Mucosa of descending colon (tissue), 3 donors: ENCODE data around the gene CNOT1. TPM values are rescaled to one million over a fixed set of nuclear protein-coding genes. Genes with fewer than 3 reads are reported as not detected.

Source experiments
- ATAC-seq: fragments of 200-7000 bp; cut with Tn5 transposase; one replicate; pipeline ENCODE4 v1.9.1; 2020; ENCODE audit warnings: mild to moderate bottlenecking, moderate library complexity
- DNase-seq, 3 donors: peaks; one replicate each; pipeline ENCODE4 v3.0.0-alpha.2; 2020
- H3K36me3 ChIP-seq: fragments of 200-600 bp; one replicate; pipeline ENCODE4 v1.8.0; 2021; ENCODE audit warnings: low read depth, mild to moderate bottlenecking
- H3K4me1 ChIP-seq: fragments of 200-600 bp; one replicate; pipeline ENCODE4 v1.8.0; 2021; ENCODE audit warnings: low read depth, mild to moderate bottlenecking
- H3K4me3 ChIP-seq: fragments of 200-600 bp; one replicate; pipeline ENCODE4 v1.8.0; 2021; ENCODE audit warnings: mild to moderate bottlenecking
- H3K9me3 ChIP-seq: fragments of 200-600 bp; one replicate; pipeline ENCODE4 v1.8.0; 2021; ENCODE audit warnings: mild to moderate bottlenecking
- intact Hi-C, 2 donors: fragments of 100-400 bp; cut with DNase I in 1 of 2; cut with micrococcal nuclease in 1 of 2; formaldehyde crosslinking; loops; one replicate each; pipeline versions ENCODE4 v1.11.0 to v1.11.1; 2022; cut with DNase I, micrococcal nuclease
- total RNA-seq, 3 donors: library from RNA; stranded (reverse); fragmentation: NEBNext Ultra II Directional in 2 of 3; extraction: Animal tissue kit (Norgen Biotek cat#: 25700) in 2 of 3; gene quantifications; one replicate each; pipeline versions ENCODE4 v1.2.1 to v1.2.4, GENCODE V29; 2021 to 2023
- TF ChIP-seq, protein P1 (sequence below): fragments of 200-600 bp; IDR thresholded peaks from one replicate; pipeline ENCODE4 v1.8.0; 2022; ENCODE audit warnings: antibody characterized with exemption, mild to moderate bottlenecking
- donor health status: DM: no; HTN: no; CAD: no; lungs with moderate emphysema.
- donor health status: DM: no; HTN: no; CAD: no.
- donor health status: DM: no; HTN: yes; CAD: no.

CNOT1 gene
- total RNA-seq, 3 donors from 2014 or later: 194 to 239 (median 230) TPM

DNA sequence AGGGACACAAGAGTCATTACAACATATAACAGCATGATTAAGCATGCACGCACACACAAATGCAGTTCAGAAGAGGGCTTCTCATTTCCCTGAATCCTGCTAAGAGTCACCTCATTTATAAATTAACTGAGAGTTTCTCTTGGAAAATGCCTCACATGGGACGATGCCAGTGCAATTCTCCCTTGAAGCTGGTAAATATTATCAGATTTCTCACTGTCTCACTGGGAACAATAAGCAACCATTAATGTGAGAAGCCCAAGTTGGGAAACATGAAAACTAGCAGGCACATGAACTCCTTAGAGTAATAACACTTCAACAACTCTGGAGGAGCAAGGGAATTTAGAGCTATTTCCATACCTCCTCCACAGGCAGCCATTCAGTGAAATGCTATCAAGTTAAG is 87.9 kb downstream of the CNOT1 start:
- TF ChIP-seq, protein P1, sequence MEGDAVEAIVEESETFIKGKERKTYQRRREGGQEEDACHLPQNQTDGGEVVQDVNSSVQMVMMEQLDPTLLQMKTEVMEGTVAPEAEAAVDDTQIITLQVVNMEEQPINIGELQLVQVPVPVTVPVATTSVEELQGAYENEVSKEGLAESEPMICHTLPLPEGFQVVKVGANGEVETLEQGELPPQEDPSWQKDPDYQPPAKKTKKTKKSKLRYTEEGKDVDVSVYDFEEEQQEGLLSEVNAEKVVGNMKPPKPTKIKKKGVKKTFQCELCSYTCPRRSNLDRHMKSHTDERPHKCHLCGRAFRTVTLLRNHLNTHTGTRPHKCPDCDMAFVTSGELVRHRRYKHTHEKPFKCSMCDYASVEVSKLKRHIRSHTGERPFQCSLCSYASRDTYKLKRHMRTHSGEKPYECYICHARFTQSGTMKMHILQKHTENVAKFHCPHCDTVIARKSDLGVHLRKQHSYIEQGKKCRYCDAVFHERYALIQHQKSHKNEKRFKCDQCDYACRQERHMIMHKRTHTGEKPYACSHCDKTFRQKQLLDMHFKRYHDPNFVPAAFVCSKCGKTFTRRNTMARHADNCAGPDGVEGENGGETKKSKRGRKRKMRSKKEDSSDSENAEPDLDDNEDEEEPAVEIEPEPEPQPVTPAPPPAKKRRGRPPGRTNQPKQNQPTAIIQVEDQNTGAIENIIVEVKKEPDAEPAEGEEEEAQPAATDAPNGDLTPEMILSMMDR: no peak
- intact Hi-C loops: no loop called here

DNA sequence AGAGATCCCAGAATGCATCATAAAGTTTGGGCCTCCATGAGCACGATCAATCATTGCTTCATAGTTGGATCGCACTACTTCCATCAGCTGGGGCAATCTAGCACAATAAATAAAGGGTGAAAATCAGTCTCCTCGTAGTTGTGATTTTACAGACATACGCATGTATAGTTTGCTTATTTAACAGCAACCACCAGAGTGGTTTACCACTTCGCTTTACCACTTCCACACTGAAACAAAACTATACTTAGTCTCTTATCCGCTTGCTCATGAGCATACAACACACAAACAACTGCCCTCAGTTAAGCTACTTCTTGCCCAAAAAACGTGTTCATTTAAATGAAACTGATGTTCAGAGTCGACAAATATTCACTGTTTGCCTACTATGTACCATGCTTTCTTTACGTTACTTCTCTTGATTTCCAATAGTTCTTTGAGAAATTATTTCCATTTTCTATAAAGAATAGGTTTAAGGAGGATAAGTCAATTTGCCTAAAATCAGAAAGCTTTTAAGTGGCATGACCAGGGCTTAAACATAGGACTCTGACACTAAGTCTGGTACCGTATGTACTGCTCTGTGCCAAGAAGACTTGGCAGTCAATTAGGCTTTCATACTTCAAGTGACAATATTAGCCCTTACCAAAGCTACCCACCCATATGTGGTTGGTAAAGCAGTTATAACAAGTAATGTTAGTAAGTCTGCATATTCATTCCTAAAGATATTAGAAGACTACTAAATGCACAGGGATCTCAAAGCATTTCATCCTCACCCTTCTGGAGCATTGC is 92.3 kb downstream of the CNOT1 start:
- H3K9me3 ChIP-seq: no peaks in the 10 kb centered on the region

More for the DNA sequence above, 87.9 kb downstream of the CNOT1 start:
- H3K4me3 ChIP-seq: no peak overlapping the region
- ATAC-seq (no peak), DNase-seq (no peak)
- no peaks in the 10 kb centered on the region for H3K4me1 ChIP-seq
- H3K9me3 ChIP-seq: no peaks in the 10 kb centered on the region
- peaks cover 18% of the 10 kb centered on the region for H3K36me3 ChIP-seq

GRCh38 chr16:58536278-58536677 is 93.3 kb downstream of the CNOT1 start:
- TF ChIP-seq, protein P1: no peak
- ATAC-seq (no peak), DNase-seq (no peak)
- peaks cover 19% of the 10 kb centered on the region for H3K36me3 ChIP-seq
- intact Hi-C loops: loop anchor here in 1 of 2 donors (10.0 kb wide), 1 partner anchor 49 kb away; no protein-coding TSS in a partner anchor
- H3K9me3 ChIP-seq: no peaks in the 10 kb centered on the region
- no peaks in the 10 kb centered on the region for H3K4me1 ChIP-seq
- no peak overlapping the region for H3K4me3 ChIP-seq

More for the DNA sequence above, 92.3 kb downstream of the CNOT1 start:
- intact Hi-C loops: loop anchor here in 1 of 2 donors (10.0 kb wide), 1 partner anchor 47 kb away; no protein-coding TSS in a partner anchor
- TF ChIP-seq, protein P1: no peak
- ATAC-seq (no peak), DNase-seq (no peak)
- no peaks in the 10 kb centered on the region for H3K4me1 ChIP-seq
- peaks cover 21% of the 10 kb centered on the region for H3K36me3 ChIP-seq
- no peak overlapping the region for H3K4me3 ChIP-seq

- ATAC-seq (no peak), DNase-seq (no peak)
- no peaks in the 10 kb centered on the region for H3K4me1 ChIP-seq
- TF ChIP-seq, protein P1: no peak
- H3K36me3 ChIP-seq: peaks cover 27% of the 10 kb centered on the region
- intact Hi-C loops: loop anchor here in 1 of 2 donors (10.0 kb wide), 1 partner anchor 50 kb away; no protein-coding TSS in a partner anchor
- H3K4me3 ChIP-seq: no peak overlapping the region
- H3K9me3 ChIP-seq: no peaks in the 10 kb centered on the region
Observed at GRCh38 chr16:58535100-58535499, 94.5 kb downstream of the CNOT1 start.

- intact Hi-C loops: loop anchor here in 1 of 2 donors (10.0 kb wide), 1 partner anchor 51 kb away; no protein-coding TSS in a partner anchor
- ATAC-seq: no peak
- Histone ChIP-seq H3K36me3 (peaks cover 34% of the 10 kb centered on the region), H3K4me3 (no peak overlapping the region), H3K4me1 (no peaks in the 10 kb centered on the region), H3K9me3 (no peaks in the 10 kb centered on the region)
- TF ChIP-seq, protein P1: no peak
- no peak for DNase-seq
Observed at GRCh38 chr16:58533751-58534470, 95.7 kb downstream of the CNOT1 start.
